AG08395 (cell line): ENCODE measurements around the gene ALDOB.

Experiments used
- DNase-seq: peaks from one replicate; pipeline ENCODE4 v3.0.0; 2012; ENCODE audit warnings: mixed read lengths, low spot score

The ALDOB gene

GRCh38 chr9:101435601-101436079 lies at the start of gene ALDOB:
Gene ALDOB, minus strand, starts transcription at chr9:101435774. Its CDS starts 4,887 bp downstream, at chr9:101430887.
- DNase-seq: no peak

DNA sequence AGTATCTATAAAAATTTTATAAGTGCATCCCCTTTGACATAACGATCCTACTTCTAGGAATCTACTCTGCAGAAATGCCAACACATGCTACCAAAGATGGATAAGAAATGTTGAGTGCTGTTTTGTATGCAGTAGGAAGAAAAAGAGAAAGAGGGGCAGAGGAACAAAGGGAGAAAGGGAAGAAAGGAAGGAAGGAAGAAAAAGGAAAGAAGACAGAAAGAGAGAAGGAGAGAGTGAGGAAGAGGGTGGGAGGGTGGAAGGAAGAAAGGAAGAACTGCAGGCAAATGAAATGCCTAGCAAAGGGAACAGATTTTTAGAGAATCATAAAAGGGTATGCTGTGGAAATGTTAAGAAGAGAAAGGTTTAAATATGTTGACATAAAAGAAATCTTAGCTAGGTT lies 48.5 kb upstream of the ALDOB start:
- DNase-seq: no peak

- no peak for DNase-seq
These were observed 45.7 kb upstream of the ALDOB start for GRCh38 chr9:101481261-101481660.

GRCh38 chr9:101480386-101480785 lies 44.8 kb upstream of the ALDOB start:
- no peak for DNase-seq

- no peak for DNase-seq
These were observed 43.9 kb upstream of the ALDOB start for GRCh38 chr9:101479338-101480030.

GRCh38 chr9:101478906-101479305 lies 43.3 kb upstream of the ALDOB start:
- no peak for DNase-seq

DNA sequence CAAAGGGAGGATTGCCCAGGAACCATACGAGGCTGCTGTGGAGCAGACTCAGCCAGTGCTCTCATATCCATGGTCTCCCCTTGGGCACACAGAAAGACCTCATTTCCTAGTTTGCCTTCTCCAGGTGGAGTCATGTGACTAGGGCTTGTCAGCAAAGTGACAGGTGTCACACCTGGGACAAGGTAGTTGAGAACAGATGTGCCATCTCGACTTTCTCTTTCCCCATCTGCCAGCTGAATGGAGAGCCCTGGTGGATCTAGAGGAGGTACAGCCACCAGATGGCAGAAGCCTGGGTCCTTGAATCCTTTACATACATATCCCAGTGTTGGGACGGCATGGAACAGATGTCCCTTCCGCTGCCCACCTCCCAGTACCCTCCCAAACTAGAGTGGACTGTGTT lies 42.9 kb upstream of the ALDOB start:
- no peak for DNase-seq

- DNase-seq: peak; percentile 39
These were observed 42.2 kb upstream of the ALDOB start for GRCh38 chr9:101477736-101478135.

DNA sequence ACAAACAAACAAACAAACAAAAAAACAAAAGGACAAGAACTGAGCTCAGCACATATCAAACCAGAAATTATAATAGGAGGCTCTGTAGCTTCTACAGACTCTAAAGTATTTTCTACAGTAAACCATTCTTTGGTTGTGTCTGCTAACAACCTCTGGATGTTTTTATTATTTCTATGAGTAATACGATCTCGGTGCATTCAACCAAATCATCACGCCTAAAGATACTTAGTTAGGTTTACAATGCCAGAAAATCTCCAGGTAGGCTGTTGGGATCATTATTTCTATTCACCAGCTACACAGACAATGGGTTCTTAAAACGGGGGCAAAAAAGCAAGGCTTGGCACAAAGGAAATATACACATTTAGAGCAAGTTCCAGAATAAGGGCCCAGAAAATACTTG lies 41.6 kb upstream of the ALDOB start:
- no peak for DNase-seq

DNA sequence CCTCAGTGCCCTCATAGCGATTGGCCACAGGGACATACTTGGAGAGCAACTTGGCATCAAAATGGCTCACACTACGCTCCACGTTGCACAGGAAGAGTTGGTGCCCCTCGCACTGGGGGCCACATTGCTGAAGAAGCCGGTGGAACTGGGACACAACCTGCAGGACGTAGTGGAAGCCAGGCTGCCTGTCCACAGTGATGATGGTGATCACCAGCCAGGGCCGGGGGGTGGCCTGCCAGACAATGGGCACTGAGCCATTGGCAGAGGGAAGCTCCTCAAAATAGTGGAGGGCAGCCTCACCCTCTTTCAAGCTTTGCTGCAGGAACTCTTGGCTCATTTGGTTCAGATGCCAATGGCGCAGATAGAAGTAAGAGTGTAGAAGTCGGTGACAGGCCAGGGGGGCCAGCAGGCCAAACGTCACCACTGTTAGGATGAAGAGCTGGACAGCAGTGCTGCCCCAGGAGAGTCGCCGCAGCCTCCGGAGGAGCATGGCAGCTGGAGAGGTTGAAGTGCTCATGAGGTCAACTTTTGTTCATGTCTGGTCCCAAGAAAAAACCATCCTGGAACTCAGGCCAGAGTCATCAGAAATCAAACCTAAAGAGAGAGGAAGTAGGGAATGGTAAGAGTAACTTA lies 41.1 kb upstream of the ALDOB start:
- no peak for DNase-seq

DNA sequence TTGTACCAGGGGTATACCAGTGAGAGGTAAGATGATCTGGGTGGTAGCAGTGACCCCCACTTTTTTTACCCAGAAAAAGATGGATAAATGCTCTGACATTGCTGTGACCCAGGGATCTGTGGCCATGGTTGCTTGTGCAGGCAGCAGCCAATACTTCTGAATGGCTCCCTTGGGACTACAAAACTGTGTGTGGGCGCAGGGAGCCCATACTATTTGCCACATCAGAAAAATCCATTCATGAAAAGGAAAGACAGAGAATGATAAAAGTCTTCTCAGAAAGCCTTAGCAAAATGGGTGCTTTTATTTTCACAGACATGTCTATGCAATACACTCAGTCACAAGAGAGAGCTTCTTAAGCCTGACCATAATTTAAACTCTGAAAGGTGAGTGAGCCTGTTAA lies 37.3 kb upstream of the ALDOB start:
- DNase-seq: no peak

DNA sequence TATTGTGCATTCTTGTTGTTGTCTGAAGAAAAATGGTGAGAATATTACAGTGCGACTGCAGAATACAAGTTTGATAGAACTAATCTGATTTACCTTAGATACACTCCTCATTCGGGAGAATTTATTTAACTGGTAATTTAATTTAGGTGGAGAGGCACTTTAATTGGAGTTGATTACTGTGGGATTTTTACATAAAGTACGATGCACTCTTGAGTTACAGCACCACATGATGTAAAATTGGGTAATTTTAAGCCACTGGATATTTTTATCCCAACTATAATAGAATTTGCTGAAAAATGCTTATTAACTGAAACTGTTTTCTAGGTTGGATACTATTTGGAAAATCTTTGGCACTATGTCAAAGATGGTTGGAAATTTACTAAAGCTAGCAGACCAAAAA lies 35.4 kb upstream of the ALDOB start:
- DNase-seq: no peak

- no peak for DNase-seq
These were observed 34.4 kb upstream of the ALDOB start for GRCh38 chr9:101470021-101470420.

GRCh38 chr9:101469026-101469425 lies 33.5 kb upstream of the ALDOB start:
- no peak for DNase-seq

DNA sequence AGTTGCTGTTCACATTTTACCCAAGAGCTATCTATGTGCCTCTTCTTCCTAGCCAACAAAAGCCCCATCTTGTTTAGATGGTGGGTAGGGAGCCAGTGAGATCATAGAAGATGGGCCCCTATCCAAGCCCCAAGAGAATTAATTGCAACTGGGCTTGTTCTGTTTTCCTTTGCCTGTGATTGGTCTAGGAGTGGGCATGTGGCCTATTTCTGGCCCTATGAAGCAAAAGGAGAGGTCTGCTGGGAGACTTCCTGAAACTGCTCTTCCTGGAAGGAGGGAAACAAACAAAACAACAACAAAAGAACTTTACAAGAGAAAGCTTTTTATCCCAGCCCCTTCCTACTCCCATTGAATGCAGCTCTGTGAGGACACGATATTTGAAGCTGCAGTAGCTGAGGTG lies 32.5 kb upstream of the ALDOB start:
- DNase-seq: no peak

GRCh38 chr9:101467690-101468089 lies 32.1 kb upstream of the ALDOB start:
- no peak for DNase-seq

GRCh38 chr9:101466863-101467262 lies 31.3 kb upstream of the ALDOB start:
- DNase-seq: no peak

GRCh38 chr9:101465326-101465915 lies 29.8 kb upstream of the ALDOB start:
- DNase-seq: peak; percentile 77

- DNase-seq: no peak
These were observed 27.8 kb upstream of the ALDOB start for GRCh38 chr9:101463397-101463796.

DNA sequence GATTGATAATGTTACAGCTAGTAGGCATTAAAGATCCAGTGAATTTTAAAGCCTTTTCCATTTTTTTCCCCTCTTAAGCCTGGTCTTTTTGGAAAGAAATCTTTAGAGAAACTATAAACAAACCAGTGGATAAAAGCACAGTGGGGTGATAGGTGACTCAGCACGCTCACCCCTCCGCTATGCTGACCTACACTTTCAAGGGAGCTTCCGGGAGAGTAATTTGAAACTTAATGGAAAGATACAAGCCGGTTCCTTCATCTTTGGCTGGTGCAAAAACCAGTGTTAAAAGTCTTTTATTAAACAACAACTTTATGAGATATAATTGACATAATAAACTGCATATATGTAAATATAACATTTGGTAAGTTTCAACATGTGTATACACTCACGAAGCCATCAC lies 27.0 kb upstream of the ALDOB start:
- no peak for DNase-seq

DNA sequence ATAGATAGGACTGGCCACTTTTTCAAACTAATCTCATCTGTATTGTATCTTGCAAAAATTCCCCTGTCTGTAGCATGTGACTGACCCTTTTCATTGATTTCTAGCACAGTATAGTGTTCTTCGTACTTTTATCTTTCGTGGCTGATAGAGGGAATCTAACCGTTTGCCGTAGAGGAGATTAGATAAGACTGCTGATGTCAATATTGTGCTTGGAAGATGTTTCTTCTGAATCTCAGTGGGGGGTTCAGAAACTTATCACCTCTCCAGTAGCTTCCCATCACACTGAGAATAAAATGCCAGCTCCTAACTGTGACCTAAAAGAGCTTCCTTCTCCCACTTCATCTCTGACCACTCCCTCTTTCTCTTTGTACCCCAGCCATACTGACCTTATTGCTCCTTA lies 25.4 kb upstream of the ALDOB start:
- no peak for DNase-seq

DNA sequence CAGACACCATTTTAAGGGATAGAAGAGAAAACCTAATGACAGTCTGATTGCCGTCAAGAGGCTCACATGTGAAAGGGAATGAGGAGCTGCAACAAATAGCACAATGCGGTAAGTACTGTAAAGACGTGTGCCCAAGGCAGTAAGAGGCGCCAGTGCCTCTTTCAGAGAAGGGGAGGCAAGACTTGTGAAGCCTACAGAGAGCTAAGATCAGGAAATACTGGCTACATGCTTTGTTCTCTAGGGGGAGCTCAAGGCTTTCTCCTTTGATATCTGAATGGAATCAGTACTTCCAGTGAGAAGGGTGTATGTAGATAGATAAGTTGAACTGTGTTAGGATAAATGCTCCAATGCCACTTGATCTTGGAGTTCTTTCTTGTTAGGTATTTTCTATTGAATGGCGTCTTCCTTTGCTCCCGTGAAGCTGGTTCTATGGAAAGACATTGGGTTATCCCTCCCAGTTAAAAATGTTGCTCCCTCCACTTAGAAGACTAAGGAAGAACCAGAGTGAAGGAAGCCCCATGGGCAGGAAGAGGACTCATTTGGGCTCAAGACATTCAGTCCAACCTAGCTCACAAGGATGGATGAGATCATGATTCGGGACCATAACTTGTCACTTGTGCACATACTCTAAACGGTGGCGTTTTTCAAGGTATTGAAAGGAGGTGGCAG lies 23.5 kb upstream of the ALDOB start:
- peak; percentile 77 for DNase-seq

GRCh38 chr9:101457003-101457402 lies 21.4 kb upstream of the ALDOB start:
- no peak for DNase-seq
